Prostate gland (tissue), 2 donors: Measurements from ENCODE around the gene PPP2R2D. TPM values are rescaled to one million over a fixed set of nuclear protein-coding genes. Genes with fewer than 3 reads are reported as not detected.
"Not testable (repeated sequence)": the region's sequence is repeated elsewhere in the genome, so short reads cannot be mapped to it uniquely, and the experiment has no call there.

ENCODE experiments used
- DNase-seq: peaks from one replicate; pipeline ENCODE4 v3.0.0-alpha.2; 2019; ENCODE audit warnings: low spot score
- H3K27ac ChIP-seq, 2 donors: fragments of 200-600 bp; sonication (generic); 2 replicates each; pipeline ENCODE4 v1.5.1; 2017 to 2019
- H3K27me3 ChIP-seq: fragments of 200-600 bp; sonication (generic); replicated peaks from 2 replicates; pipeline ENCODE4 v1.5.1; 2019; ENCODE audit not compliant: insufficient read depth
- H3K36me3 ChIP-seq, 2 donors: fragments of 200-600 bp; sonication (generic); 1 replicate in 1 of 2; 2 replicates in 1 of 2; pipeline versions ENCODE4 v1.5.1 to v1.8.1; 2017 to 2019
- H3K4me1 ChIP-seq: fragments of 200-600 bp; sonication (generic); replicated peaks from 2 replicates; pipeline ENCODE4 v1.5.1; 2019
- H3K4me3 ChIP-seq, 2 donors: fragments of 200-600 bp; sonication (generic); 2 replicates each; pipeline ENCODE4 v1.5.1; 2017 to 2019
- H3K9me3 ChIP-seq: fragments of 200-600 bp; sonication (generic); 2 replicates; pipeline ENCODE4 v1.5.1; 2017
- POLR2A ChIP-seq: fragments of 450-650 bp; IDR thresholded peaks from one replicate; pipeline ENCODE4 v1.6.1; 2016; ENCODE audit warnings: antibody characterized with exemption, mild to moderate bottlenecking
- POLR2AphosphoS5 ChIP-seq: sonication (generic); formaldehyde crosslinking; IDR thresholded peaks from one replicate; pipeline ENCODE4 v1.6.1; 2017; ENCODE audit warnings: antibody characterized with exemption
- WGBS: methylation state at CpG from one replicate; pipeline ENCODE4 v1.1.5; 2018; 5-methylcytosine and 5-hydroxymethylcytosine counted together
- intact Hi-C: fragments of 100-400 bp; cut with DNase I; formaldehyde crosslinking; loops from one replicate; pipeline ENCODE4 v1.14.2; 2022
- total RNA-seq, 2 donors: library from RNA; depleted of rRNA; stranded (reverse); fragments of >200 nt; gene quantifications; one replicate each; pipeline ENCODE4 v1.1.0, GENCODE V29; 2016
- TF ChIP-seq, protein P1 (sequence below), 4 experiments: fragments of 200-600 bp in 2 of 4; fragments of 450-650 bp in 2 of 4; sonication (generic) in 2 of 4; IDR thresholded peaks; 1 replicate in 3 of 4; 2 replicates in 1 of 4; pipeline ENCODE4 v1.5.1; 2016 to 2019; ENCODE audit warnings: antibody characterized with exemption in 4 of 4, mild to moderate bottlenecking in 2 of 4, moderate library complexity in 2 of 4

Gene PPP2R2D
- total RNA-seq, 2 donors from 2014 or later: 37.0 to 55.2 TPM

DNA sequence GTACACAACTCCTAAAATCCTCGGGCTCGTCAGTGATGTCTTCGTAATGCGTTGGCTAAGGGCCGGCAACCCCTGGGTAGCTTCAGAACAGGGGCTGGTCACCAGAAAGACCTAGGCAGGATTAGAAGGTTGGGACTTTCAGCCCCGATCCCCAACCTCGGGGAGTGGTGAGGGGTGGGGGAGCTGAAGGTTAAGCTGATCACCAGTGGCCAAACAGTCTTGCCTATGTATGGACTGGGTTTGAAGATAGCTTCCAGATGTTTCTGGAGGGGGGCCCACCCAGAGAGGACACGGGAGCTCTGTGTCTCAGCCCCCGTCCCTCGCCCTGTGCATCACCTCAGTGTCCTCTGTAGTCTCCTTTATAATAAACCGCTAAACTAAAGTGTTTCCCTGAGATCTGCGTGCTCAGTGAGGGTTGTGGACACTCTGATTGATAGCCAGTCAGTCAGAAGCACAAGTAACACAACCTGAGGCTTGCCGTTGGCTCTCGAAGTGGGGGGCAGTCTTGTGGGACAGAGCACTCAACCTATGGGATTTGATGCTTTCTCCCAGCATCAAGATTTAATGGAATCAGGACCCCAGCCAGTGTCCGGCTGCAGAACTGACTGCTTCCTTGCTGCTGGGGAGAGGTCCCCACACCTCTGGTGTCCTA lies 10.0 kb downstream of the PPP2R2D start:
- no peak for TF ChIP-seq POLR2AphosphoS5
- TF ChIP-seq, protein P1, sequence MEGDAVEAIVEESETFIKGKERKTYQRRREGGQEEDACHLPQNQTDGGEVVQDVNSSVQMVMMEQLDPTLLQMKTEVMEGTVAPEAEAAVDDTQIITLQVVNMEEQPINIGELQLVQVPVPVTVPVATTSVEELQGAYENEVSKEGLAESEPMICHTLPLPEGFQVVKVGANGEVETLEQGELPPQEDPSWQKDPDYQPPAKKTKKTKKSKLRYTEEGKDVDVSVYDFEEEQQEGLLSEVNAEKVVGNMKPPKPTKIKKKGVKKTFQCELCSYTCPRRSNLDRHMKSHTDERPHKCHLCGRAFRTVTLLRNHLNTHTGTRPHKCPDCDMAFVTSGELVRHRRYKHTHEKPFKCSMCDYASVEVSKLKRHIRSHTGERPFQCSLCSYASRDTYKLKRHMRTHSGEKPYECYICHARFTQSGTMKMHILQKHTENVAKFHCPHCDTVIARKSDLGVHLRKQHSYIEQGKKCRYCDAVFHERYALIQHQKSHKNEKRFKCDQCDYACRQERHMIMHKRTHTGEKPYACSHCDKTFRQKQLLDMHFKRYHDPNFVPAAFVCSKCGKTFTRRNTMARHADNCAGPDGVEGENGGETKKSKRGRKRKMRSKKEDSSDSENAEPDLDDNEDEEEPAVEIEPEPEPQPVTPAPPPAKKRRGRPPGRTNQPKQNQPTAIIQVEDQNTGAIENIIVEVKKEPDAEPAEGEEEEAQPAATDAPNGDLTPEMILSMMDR (IDR thresholded peaks at IDR 0.05): no peak
- TF ChIP-seq POLR2A: no peak
- Histone ChIP-seq H3K4me1 (peaks cover 2% of the 10 kb centered on the region), H3K27ac (no peak overlapping the region), H3K36me3 (no peaks in the 10 kb centered on the region), H3K9me3 (no peaks in the 10 kb centered on the region), H3K27me3 (no peaks in the 10 kb centered on the region), H3K4me3 (no peak overlapping the region)
- intact Hi-C loops: no loop called here
- 87% methylated on average over 15 of the region's 15 CpGs for WGBS
- DNase-seq: no peak

DNA sequence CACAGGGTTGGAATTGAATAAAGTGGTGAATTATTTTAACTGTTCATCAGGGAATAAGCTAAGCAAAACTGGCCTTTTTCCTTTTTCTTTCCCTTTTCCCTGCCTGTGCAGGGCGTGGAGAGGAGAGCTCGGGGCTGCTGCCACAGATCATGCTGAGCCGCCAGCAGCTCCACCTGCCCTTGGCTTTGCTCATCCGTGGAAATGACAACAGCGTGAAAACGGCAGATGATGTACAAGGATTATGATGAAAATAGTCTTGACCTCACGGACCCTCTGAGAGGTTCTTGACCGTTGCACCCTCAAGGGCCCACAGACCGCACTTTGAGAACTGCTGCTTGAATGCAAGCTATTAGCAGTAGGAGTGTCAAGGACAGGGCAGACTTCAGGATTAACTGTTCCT lies 10.6 kb downstream of the PPP2R2D start:
- Histone ChIP-seq H3K4me1 (peaks cover 2% of the 10 kb centered on the region), H3K27me3 (no peaks in the 10 kb centered on the region), H3K36me3 (no peaks in the 10 kb centered on the region), H3K4me3 (no peak overlapping the region), H3K27ac (no peak overlapping the region), H3K9me3 (no peaks in the 10 kb centered on the region)
- intact Hi-C loops: no loop called here
- DNase-seq: no peak
- WGBS: 76% methylated on average over 9 of the region's 9 CpGs
- no peak for TF ChIP-seq POLR2AphosphoS5
- TF ChIP-seq, protein P1 (IDR thresholded peaks at IDR 0.05): no peak
- no peak for TF ChIP-seq POLR2A

DNA sequence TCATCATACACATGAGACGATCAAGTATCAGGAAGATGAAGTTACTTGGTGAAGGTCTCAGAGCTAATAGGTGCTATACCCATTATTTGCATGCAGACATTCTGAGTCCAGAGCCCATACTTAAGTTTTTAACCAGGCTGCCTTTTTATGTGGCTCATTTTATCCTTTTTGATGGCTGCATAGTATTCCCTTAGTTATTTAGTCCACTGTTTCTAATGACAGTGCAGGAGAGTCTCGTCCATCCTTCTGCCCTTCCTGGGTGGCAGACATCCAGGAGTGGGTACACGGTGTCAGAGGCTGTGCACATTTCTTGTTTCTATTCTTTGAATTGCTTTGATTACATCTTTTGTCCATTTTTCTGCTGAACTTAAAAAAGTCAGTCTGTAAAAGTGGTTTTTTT lies 11.8 kb downstream of the PPP2R2D start:
- no peak for DNase-seq
- TF ChIP-seq POLR2A (no peak), POLR2AphosphoS5 (no peak)
- TF ChIP-seq, protein P1 (IDR thresholded peaks at IDR 0.05): no peak
- no peak overlapping the region for H3K4me3 ChIP-seq
- no peak overlapping the region for H3K27ac ChIP-seq
- intact Hi-C loops: no loop called here
- H3K9me3 ChIP-seq: no peaks in the 10 kb centered on the region
- H3K36me3 ChIP-seq: no peaks in the 10 kb centered on the region
- no peaks in the 10 kb centered on the region for H3K4me1 ChIP-seq
- WGBS: 87% methylated on average over 3 of the region's 3 CpGs
- no peaks in the 10 kb centered on the region for H3K27me3 ChIP-seq

DNA sequence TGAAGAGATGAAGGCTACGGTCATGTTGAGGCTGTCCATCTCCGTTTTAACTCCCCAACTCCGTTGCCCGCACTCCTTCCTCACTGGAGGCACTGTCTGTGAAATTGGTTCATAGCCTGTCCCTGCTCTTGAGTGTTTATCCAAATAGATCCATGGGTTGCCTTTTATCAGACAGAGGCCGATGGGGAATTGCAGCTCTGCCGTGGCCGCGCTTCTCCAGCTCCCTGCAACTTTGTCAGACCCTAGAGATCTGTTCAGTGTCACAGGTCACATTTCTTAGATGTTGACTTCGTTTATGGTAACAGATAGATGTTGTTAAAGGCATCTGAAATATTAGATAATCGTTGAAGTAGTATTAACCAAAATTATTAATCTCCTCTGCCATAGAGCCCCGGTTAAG lies 14.7 kb downstream of the PPP2R2D start:
- no peak overlapping the region for H3K4me3 ChIP-seq
- no peak for DNase-seq
- TF ChIP-seq POLR2A (no peak), POLR2AphosphoS5 (no peak)
- H3K9me3 ChIP-seq: no peaks in the 10 kb centered on the region
- intact Hi-C loops: no loop called here
- H3K27ac ChIP-seq: no peak overlapping the region
- WGBS: 84% methylated on average over 11 of the region's 11 CpGs
- H3K36me3 ChIP-seq: no peaks in the 10 kb centered on the region
- H3K27me3 ChIP-seq: no peaks in the 10 kb centered on the region
- no peaks in the 10 kb centered on the region for H3K4me1 ChIP-seq

DNA sequence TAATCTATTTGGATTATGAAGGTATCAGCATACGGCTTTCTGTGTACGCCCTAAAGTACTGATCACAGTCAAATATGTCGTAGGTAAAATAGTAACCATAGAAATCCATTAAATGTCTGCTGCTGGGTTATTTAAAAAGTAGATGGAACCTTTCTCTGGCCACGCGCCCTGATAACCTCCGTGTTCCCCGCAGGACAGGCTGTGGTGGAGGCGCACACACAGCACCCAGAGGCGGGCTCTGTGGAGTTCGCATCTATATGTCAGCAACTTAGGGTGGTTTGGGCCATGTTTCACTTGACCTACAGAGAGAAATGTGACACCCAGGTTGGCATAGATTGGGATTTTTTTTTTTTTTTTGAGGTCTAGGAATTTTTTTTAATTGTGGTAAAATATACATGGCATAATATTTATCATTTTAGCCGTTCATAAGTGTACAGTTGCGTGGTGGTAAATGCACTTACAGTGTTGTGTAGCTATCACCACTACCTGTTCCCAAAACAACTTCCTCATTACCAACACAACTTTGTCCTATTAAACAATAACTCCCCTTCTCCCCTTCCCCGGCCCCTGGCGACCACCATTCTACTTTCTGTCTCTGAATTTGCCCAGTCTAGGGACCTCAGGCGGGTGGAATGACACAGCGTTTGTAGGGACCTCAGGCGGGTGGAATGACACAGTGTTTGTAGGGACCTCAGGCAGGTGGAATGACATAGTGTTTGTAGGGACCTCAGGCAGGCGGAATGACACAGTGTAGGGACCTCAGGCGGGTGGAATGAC lies 15.4 kb downstream of the PPP2R2D start:
- intact Hi-C loops: no loop called here
- Histone ChIP-seq H3K27ac (no peak overlapping the region), H3K4me3 (no peak overlapping the region), H3K9me3 (no peaks in the 10 kb centered on the region), H3K27me3 (no peaks in the 10 kb centered on the region), H3K36me3 (no peaks in the 10 kb centered on the region), H3K4me1 (no peaks in the 10 kb centered on the region)
- DNase-seq: no peak
- TF ChIP-seq POLR2A (no peak), POLR2AphosphoS5 (no peak)
- TF ChIP-seq, protein P1 (IDR thresholded peaks at IDR 0.05): no peak
- WGBS: 94% methylated on average over 19 of the region's 19 CpGs

DNA sequence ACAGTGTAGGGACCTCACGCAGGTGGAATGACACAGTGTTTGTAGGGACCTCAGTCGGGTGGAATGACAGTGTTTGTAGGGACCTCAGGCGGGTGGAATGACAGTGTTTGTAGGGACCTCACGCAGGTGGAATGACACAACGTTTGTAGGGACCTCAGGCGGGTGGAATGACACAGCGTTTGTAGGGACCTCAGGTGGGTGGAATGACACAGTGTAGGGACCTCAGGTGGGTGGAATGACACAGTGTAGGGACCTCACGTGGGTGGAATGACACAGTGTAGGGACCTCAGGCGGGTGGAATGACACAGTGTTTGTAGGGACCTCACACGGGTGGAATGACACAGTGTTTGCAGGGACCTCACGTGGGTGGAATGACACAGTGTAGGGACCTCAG lies 16.0 kb downstream of the PPP2R2D start:
- H3K27ac ChIP-seq, H3K9me3 ChIP-seq, DNase-seq, H3K4me3 ChIP-seq, H3K4me1 ChIP-seq, H3K27me3 ChIP-seq, H3K36me3 ChIP-seq, intact Hi-C loops: not testable (repeated sequence)
- WGBS: 89% methylated on average over 11 of the region's 11 CpGs

DNA sequence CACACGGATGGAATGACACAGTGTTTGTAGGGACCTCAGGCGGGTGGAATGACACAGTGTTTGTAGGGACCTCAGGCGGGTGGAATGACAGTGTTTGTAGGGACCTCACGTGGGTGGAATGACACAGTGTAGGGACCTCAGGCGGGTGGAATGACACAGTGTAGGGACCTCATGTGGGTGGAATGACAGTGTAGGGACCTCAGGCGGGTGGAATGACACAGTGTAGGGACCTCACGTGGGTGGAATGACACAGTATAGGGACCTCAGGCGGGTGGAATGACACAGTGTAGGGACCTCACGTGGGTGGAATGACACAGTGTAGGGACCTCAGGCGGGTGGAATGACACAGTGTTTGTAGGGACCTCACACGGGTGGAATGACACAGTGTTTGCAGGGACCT lies 16.7 kb downstream of the PPP2R2D start:
- H3K27ac ChIP-seq, H3K4me3 ChIP-seq, H3K4me1 ChIP-seq, DNase-seq, H3K27me3 ChIP-seq, H3K36me3 ChIP-seq, intact Hi-C loops, H3K9me3 ChIP-seq: not testable (repeated sequence)
- 90% methylated on average over 11 of the region's 11 CpGs for WGBS

DNA sequence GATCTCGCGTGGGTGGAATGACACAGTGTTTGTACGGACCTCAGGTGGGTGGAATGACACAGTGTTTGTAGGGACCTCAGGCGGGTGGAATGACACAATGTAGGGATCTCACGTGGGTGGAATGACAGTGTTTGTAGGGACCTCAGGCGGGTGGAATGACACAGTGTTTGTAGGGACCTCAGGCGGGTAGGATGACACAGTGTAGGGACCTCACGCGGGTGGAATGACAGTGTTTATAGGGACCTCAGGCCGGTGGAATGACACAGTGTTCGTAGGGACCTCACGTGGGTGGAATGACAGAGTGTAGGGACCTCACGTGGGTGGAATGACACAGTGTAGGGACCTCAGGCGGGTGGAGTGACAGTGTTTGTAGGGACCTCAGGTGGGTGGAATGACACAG lies 18.7 kb downstream of the PPP2R2D start:
- H3K9me3 ChIP-seq, H3K27me3 ChIP-seq, H3K4me3 ChIP-seq, H3K36me3 ChIP-seq, H3K27ac ChIP-seq, DNase-seq, H3K4me1 ChIP-seq, intact Hi-C loops: not testable (repeated sequence)
- 92% methylated on average over 14 of the region's 14 CpGs for WGBS
